Limb (tissue), 2 donors: ENCODE data around the gene NOS3.
"Not testable (repeated sequence)": the region's sequence is repeated elsewhere in the genome, so short reads cannot be mapped to it uniquely, and the experiment has no call there.

Experiments
- DNase-seq, 2 donors: peaks; one replicate each; pipeline ENCODE4 v3.0.0-alpha.2; 2016; ENCODE audit errors: extremely low spot score in 2 of 2

The NOS3 gene

DNA sequence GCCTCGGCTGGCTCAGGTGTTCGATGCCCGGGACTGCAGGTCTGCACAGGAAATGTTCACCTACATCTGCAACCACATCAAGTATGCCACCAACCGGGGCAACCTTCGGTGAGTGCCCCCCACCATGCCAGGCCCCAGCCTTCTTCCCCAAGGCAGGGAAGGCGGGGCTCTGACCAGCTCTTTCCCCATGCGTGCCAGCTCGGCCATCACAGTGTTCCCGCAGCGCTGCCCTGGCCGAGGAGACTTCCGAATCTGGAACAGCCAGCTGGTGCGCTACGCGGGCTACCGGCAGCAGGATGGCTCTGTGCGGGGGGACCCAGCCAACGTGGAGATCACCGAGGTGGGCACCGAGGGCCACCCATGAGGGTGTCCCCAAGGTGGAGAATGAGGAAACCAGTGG, 7.5 kb downstream of the NOS3 start:
- DNase-seq: no peak

DNA sequence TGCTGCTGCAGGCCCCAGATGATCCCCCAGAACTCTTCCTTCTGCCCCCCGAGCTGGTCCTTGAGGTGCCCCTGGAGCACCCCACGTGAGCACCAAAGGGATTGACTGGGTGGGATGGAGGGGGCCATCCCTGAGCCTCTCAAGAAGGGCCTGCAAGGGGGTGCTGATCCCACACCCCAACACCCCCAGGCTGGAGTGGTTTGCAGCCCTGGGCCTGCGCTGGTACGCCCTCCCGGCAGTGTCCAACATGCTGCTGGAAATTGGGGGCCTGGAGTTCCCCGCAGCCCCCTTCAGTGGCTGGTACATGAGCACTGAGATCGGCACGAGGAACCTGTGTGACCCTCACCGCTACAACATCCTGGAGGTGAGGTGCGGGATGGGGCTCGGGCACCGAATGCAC, 8.2 kb downstream of the NOS3 start:
- DNase-seq: no peak

DNA sequence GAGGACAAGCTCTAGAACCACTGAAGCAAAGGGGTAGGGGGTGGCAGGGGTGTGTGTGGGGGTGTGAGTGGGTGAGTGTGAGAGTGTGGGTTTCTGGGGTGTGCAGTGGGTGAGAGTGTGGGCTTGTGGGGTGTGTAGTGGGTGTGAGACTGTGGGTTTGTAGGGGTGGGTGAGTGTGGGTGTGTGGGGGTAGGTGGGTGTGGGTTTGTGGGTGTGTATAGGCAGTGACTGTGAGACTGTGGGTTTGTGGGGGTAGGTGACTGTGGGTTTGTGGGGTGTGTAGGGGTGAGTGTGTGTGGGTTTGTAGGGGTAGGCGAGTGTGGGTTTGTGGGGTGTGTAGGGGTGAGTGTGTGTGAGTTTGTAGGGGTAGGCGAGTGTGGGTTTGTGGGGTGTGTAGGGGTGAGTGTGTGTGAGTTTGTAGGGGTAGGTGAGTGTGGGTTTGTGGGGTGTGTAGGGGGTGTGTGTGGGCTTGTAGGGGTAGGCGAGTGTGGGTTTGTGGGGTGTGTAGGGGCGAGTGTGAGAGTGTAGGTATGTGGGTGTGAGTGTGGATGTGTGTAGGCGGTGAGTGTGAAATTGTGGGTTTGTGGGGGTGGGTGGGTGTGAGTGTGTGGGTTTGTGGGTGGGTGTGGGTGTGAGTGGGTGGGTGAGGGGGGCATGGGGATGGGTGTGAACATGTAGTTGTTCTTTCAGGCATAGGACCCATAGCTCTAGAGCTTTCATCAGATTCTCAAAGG, 8.8 kb downstream of the NOS3 start:
- no peak for DNase-seq

DNA sequence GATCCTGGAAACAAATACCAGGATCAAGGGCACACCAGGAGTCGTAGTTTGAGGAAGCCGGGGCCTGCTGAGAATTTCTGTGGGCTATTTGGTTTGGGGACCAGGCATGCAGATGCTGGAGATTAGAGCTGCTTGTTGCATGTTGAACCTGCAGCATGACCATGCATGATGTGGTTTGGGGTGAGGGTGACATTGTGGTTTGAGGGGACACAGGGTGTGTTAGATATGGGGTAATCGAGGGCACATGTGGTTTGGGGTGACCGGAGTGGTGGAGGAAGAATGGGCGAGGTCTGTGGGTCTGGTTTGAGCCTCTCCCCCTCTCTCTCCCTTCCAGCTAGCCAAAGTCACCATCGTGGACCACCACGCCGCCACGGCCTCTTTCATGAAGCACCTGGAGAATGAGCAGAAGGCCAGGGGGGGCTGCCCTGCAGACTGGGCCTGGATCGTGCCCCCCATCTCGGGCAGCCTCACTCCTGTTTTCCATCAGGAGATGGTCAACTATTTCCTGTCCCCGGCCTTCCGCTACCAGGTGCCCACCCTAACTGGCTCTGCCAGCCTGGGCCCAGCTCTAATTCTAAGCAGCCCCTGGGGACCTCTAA, 10.2 kb downstream of the NOS3 start:
- no peak for DNase-seq

DNA sequence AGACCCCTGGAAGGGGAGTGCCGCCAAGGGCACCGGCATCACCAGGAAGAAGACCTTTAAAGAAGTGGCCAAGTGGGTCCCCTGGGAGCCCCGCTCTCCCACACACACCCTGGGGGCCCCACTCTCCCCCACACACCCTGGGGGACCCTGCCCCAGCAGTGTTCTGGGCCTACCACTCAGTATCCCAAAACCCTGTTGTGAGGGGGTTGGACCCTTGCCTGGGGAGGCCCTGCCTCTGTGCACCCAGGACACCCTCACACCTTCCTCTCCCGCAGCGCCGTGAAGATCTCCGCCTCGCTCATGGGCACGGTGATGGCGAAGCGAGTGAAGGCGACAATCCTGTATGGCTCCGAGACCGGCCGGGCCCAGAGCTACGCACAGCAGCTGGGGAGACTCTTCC, 10.7 kb downstream of the NOS3 start:
- DNase-seq: no peak

DNA sequence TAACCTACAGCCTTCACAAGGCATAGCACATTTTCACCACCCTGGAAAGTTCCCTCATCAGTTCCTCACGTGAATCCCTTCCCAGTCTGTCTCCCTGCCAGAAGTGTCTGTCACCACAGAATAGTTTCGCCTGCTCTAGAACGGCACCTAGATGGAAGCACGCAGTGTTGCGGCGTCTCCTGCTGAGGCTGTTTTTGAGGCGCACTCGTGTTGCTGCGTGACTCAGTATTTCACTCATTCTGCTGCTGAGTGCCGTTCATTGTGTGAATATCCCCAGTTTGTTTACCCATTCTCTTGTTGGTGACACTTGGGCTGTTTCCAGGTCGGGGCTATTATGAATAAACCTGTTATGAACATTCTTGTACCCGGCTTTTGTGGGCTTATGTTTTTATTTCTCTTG, 12.8 kb downstream of the NOS3 start:
- DNase-seq: no peak

DNA sequence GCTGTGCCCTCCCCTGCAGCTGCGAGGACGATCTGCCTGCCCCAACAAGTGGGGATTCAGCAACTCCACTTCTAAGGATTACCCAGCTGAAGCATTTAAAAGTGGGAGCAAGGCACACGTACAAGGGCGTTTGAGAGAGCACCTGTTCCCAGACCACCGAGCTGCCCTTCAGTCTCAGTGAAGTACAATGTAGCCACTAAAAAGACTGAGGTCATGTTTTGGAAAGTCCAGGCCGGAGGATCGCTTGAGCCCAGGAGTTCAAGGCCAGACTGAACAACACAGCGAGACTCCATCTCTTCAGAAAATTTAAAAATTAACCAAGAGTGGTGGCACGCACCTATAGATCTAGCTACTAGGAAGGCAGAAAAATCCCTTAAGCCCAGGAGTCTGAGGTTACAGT, 14.7 kb downstream of the NOS3 start:
- DNase-seq: no peak

DNA sequence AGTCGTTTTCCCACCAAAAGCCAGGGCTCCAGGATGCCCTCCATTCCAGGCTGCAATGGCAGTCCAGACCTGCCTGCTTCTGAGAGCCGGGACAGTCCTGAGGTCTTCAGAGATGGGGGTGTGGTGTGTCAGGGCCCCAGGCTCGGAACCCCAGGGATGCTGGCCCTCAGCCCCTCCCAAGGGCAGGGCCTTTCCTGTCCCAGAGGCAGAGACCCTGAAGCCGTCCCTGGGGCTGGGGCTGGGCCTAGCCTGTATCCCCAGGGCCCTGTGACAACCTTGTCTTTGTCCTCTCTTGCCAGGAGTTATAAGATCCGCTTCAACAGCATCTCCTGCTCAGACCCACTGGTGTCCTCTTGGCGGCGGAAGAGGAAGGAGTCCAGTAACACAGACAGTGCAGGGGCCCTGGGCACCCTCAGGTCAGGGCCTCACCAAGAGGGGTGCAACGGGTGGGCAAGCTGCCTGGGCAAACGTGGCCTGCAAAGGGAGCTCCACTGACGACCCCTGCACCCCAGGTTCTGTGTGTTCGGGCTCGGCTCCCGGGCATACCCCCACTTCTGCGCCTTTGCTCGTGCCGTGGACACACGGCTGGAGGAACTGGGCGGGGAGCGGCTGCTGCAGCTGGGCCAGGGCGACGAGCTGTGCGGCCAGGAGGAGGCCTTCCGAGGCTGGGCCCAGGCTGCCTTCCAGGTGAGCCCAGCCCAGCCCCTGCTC, 15.9 kb downstream of the NOS3 start:
- peak in 1 of 2 donors; percentile 30 for DNase-seq

DNA sequence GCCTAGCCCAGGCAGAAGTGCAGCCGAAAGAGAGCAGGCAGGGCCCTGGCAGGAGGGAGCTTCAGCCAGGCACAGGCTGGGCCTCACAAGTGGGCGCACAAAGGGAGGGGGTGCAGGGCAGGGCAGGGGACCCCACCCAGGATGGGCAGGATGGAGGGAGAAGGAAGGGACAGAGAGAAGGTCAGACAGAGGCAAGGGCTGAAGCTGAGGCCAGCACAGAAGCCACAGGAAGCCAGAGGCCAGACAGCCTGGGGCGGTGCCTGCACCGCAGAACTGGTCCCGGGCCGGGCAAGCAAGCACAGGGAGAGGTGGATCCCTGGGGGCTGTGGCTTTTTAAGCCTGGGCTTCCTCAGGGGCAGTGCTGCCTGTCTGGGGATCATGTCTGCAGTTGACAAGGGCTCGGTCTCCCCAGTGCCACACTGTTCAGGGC, 16.7 kb downstream of the NOS3 start:
- DNase-seq: peak in 1 of 2 donors; percentile 32

DNA sequence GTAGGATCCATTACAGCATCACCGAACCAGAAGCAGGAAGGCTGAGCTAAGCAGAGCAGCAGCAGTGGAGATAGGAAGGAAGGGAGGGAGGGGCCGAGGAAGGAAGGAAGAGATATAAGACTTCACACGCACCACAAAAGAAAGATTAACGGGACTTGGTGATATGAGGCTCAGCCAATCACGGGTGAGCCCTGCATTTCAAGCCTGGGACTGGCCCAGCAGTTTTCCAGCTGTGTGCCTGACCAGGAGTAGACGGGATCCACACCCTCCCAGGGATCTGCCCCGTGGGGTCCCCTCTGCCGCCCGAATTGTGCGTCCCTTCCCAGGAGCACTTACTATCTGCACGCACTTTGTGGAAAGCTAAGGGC, 17.3 kb downstream of the NOS3 start:
- no peak for DNase-seq

DNA sequence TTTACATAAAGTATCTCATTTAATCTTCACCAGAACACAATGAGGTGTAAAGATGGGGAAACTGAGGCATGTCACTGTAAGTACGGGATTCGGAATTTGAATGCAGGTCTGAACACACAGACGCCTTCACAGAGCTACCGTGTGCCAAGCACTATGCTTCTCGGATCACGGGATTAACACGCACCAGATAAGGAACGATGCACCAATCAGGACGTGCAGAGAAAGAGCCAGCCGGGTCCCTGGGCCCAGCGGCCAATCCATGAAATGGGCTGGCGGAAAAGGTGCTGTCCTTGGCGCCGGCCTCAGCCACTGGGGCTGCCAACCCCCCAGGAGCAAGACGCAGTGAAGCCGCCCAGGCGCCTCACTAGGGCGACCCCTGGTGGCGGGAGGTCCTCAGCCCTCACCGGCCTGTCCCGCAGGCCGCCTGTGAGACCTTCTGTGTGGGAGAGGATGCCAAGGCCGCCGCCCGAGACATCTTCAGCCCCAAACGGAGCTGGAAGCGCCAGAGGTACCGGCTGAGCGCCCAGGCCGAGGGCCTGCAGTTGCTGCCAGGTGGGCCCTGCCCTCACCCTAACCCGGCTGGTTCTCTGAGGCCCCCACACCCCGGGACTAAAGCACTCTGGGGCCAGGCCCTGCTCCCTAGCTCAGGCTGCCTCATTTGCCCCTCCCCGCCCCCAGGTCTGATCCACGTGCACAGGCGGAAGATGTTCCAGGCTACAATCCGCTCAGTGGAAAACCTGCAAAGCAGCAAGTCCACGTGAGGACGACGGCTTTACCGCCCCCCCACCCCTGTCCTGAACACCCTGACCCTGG, 17.9 kb downstream of the NOS3 start:
- peak in 1 of 2 donors; percentile 71 for DNase-seq

DNA sequence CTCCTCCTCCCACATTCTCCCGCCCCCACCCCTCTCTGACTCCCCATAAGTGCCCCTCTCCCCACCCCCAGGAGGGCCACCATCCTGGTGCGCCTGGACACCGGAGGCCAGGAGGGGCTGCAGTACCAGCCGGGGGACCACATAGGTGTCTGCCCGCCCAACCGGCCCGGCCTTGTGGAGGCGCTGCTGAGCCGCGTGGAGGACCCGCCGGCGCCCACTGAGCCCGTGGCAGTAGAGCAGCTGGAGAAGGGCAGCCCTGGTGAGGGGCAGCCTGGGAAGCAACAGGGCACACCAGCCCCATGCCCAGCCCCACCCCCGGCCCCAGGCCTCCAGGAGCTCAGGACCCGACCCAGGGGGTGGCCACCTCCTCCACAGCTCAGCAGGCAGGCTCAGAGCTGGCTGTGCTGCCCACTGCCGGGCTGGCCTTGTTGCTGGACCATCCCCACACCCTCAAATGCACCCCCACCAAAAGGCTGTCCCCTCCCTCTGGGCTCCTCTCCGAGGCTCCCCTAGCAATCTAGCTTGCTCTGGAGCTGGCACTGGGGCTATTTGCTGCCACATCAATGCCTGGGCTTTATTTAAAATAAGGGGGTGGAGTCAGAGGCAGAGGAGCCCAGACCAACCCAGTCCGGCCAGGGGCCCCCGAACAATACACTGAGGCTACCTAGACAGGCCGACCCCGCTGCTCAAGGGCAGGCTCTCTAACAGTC, 18.7 kb downstream of the NOS3 start:
- no peak for DNase-seq

DNA sequence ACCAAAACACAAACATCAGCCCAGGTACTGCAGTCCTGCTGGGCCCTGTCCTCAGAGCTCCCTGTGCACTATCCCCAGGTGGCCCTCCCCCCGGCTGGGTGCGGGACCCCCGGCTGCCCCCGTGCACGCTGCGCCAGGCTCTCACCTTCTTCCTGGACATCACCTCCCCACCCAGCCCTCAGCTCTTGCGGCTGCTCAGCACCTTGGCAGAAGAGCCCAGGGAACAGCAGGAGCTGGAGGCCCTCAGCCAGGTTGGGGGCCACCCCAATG, 19.2 kb downstream of the NOS3 start:
- DNase-seq: no peak

DNA sequence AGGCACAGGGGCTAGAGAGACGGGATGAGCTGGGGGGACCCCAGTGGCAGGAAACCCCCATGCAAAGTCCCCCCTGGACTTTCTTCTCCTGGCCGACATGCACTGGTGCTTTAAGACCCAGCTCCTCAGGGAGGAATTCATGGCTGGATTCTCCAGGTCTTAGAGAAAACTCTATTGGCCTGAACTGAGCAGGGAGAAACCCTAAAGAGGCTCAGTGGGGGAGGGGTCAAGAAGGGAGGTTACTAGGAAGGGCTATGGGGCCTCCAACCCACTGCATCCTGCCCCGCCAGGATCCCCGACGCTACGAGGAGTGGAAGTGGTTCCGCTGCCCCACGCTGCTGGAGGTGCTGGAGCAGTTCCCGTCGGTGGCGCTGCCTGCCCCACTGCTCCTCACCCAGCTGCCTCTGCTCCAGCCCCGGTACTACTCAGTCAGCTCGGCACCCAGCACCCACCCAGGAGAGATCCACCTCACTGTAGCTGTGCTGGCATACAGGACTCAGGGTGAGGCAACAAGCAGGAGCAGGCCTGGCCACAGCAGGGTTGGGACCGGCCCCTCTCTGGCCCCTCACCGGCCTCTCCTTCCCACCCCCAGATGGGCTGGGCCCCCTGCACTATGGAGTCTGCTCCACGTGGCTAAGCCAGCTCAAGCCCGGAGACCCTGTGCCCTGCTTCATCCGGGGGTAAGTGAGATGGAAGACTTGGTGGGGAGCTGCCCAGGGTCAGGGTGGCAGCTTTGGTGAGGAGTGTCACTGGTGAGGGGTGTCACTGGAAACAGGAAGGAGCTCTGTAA, 19.7 kb downstream of the NOS3 start:
- DNase-seq: no peak

DNA sequence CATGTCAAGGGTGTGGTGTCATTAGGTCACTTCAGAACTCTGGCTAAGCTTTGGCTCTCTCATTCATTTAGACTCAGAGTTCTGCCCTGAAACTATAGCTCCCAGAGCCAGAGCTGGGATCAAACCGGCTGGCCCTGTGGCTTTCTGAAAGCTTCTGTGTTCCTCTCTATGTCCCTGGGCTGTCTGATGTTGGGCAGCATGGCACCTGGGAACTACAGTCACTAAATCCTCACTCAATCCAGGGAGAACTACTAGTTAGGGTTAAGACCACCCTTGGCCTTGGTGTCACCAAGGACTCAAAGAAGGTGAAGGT, 20.2 kb downstream of the NOS3 start:
- DNase-seq: no peak

DNA sequence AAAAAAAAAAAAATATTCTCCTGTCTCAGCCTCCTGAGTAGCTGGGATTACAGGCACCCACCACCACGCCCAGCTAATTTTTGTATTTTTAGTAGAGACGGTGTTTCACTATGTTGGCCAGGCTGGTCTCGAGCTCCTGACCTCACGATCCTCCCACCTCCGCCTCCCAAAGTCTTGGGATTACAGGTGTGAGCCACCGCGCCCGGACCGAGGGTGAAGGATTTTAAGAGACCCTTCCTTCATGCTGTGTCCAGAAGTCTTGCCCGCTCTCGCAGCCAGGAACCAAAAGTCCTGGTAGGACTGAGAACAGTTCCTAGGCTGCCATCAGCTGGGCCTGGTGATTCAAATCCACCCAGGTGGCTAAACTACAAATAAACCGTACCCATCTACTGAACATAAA, 20.8 kb downstream of the NOS3 start:
- DNase-seq: not testable (repeated sequence)

DNA sequence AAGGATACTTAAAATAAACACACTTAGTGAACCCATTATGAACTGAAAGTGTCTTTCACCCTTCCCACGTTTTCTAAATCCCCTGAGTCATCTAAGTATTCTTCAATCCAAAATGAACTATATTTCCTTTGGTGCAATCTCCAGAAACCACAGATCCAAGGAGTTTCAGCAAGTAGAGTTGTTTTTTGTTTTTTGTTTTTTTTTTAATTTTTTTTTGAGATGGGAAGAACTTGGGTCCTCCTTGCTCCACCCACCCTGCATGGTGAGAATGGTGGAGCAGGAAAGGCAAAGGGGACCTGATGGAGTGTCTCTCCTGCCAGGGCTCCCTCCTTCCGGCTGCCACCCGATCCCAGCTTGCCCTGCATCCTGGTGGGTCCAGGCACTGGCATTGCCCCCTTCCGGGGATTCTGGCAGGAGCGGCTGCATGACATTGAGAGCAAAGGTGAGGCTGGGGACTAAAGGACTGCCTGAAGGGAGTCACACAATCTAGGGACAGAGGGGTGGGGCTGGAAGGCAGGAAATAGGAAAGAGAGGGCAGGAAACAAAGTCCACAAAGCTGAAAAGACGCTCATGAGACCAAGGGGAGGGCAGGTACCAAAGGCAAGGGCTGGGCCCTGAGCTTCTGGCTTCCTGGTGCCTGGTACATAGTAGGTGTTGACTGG, 21.3 kb downstream of the NOS3 start:
- DNase-seq: no peak

DNA sequence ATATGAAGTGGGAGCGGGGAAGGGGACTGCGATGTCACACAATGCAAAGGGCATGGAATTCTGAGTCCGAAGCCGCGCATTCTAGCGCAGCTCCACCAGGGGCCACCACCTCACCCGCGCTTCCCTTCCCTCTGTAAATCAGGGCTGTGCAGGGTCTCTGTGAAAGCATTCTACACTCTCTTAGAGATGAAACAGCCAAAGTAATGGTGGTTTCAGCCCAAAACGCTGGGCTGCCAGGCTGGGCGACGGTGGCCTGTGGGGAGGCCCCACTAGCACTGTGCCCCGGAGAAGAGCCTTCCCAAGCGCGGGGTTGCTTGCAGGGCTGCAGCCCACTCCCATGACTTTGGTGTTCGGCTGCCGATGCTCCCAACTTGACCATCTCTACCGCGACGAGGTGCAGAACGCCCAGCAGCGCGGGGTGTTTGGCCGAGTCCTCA, 22.1 kb downstream of the NOS3 start:
- DNase-seq: peak; percentile 59 to 71

DNA sequence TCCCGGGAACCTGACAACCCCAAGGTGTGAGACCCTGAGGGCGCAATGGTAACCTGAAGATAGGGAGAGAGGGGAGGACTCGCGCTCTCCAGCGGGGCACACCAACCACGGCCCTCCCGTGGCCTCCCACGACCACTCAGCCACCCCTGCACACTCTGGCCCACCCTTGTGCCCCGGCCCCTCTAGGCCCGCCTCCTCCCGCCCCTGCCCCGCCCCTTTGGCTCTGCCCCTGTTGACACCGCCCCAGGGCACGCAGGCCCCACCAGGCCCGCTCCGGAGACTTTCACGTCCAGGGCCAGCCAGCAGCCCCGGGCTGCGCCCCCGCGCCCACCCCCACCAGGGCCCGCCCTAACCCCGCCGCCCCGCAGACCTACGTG, 22.5 kb downstream of the NOS3 start:
- DNase-seq: no peak

DNA sequence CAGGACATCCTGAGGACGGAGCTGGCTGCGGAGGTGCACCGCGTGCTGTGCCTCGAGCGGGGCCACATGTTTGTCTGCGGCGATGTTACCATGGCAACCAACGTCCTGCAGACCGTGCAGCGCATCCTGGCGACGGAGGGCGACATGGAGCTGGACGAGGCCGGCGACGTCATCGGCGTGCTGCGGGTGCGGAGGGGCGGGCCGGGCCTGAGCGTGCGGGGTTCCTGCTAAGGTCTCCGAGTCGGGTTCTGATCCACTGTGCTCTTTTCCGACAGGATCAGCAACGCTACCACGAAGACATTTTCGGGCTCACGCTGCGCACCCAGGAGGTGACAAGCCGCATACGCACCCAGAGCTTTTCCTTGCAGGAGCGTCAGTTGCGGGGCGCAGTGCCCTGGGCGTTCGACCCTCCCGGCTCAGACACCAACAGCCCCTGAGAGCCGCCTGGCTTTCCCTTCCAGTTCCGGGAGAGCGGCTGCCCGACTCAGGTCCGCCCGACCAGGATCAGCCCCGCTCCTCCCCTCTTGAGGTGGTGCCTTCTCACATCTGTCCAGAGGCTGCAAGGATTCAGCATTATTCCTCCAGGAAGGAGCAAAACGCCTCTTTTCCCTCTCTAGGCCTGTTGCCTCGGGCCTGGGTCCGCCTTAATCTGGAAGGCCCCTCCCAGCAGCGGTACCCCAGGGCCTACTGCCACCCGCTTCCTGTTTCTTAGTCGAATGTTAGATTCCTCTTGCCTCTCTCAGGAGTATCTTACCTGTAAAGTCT, 23.1 kb downstream of the NOS3 start:
- DNase-seq: peak; percentile 79 to 90
